Astrocyte of the cerebellum (primary cell): ENCODE measurements around the gene OAS2.

ENCODE experiments used
- DNase-seq: peaks from one replicate; pipeline ENCODE4 v3.0.0-alpha.2; 2011; ENCODE audit warnings: low read depth
- H3K4me3 ChIP-seq: 2 replicates; pipeline ENCODE4 v1.5.1; 2011; ENCODE audit warnings: mild to moderate bottlenecking, low read depth, low read length, moderate library complexity
- CTCF ChIP-seq: IDR thresholded peaks from 2 replicates; pipeline ENCODE4 v1.5.1; 2012; ENCODE audit warnings: low read length, low read depth, moderate library complexity, mild to moderate bottlenecking; ENCODE audit errors: missing control alignments
- in situ Hi-C: cut with HindIII; loops from 2 replicates; pipeline ENCODE4 v1.10.0; 2017; ENCODE audit warnings: low sequenced_read_pairs

The OAS2 gene

GRCh38 chr12:112997506-112997905, 19.2 kb downstream of the OAS2 start:
- TF ChIP-seq CTCF = no peak
- in situ Hi-C loops = no loop called here
- no peak overlapping the region for H3K4me3 ChIP-seq
- no peak for DNase-seq

DNA sequence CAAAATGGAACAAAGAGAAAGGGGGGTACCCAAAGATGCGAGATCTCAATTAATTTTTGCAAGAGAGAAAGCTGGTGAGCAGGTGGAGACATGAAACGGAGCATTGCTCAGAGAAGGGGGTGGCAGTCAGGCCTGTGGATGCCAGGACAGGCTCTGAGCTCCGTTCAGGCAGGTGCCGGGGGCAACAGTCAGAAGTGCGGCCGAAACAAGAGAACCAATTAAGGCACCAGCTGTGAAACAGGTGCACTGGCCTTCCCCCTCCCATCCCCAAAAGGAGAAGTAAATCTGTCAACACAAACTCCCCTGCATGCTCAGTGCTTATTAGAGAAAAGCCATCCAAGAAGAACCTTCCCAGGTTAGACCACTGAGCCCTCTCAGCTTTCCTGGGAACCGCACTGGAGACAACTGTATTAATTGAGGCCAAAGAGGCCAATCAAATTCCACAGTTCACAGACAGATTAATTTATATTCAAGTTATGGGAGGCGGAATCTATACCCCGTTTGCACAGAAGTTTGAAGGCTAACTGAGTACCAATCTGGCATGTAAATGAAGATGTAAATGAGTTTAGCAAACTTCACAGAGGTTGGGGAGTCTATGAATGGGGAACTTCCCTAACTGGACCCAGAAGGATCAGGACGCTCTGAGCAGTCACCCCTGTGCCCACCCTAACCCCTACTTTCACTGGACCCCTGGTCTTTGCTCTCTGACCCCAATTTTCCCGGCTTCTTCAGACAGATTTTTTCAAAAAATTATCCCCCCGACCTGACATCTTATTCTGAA, 20.9 kb downstream of the OAS2 start:
- no peak for TF ChIP-seq CTCF
- in situ Hi-C loops = no loop called here
- no peak for DNase-seq
- H3K4me3 ChIP-seq = no peak overlapping the region

DNA sequence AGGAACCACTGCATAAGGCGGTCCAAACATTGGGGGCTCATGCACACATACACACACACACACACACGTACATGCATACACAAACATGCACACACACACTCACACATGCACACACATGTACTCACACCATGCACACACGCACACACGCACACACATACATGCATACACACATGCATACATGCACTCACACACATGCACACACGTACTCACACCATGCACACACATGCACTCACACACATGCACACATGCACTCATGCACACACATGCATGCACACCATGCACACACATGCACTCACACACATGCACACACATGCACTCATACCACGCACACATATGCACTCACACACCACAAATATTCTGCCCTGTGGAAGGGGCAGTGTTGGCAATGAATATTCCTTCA, 22.1 kb downstream of the OAS2 start:
- in situ Hi-C loops = no loop called here
- TF ChIP-seq CTCF = no peak
- no peak for DNase-seq
- H3K4me3 ChIP-seq = no peak overlapping the region

DNA sequence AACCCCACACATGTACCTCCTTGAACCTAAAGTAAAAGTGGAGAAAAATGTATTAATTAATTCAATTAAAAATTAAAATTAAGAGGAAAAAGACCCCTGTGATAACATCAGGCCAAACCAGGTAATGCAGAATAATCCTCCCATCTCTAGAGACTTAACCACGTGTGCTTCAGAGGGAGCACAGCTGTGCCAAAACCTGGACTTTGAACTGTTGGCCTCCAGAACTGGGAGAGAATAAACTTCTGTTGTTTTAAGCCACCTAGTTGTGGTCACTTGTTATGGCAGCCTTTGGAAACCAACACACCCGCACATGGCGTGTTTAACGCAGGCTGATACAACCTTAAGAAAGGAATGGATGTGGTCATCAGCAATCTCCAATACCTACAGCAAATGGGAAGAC, 23.8 kb downstream of the OAS2 start:
- H3K4me3 ChIP-seq = no peak overlapping the region
- peak; percentile 12 for TF ChIP-seq CTCF
- in situ Hi-C loops = no loop called here
- no peak for DNase-seq

GRCh38 chr12:113002676-113003075, 24.4 kb downstream of the OAS2 start:
- in situ Hi-C loops = no loop called here
- no peak for DNase-seq
- no peak overlapping the region for H3K4me3 ChIP-seq
- TF ChIP-seq CTCF = no peak

GRCh38 chr12:113003636-113004035, 25.3 kb downstream of the OAS2 start:
- in situ Hi-C loops = no loop called here
- no peak for DNase-seq
- H3K4me3 ChIP-seq = no peak overlapping the region
- TF ChIP-seq CTCF = no peak
